MM.1S (cell line): ENCODE measurements around the gene SDK1.

ENCODE experiments used
- DNase-seq: peaks from one replicate; pipeline ENCODE4 v3.0.0-alpha.2; 2015
- H2AFZ ChIP-seq: fragments of 300-600 bp; sonication (generic); 2 replicates; pipeline ENCODE4 v1.6.0; 2016; ENCODE audit warnings: antibody characterized with exemption, low read length
- H3F3A ChIP-seq: fragments of 300-600 bp; sonication (generic); 2 replicates; pipeline ENCODE4 v1.6.1; 2016; ENCODE audit warnings: mild to moderate bottlenecking, antibody characterized with exemption, low read length, moderate library complexity, mixed read lengths; ENCODE audit not compliant: insufficient read depth
- H3K27ac ChIP-seq: fragments of 300-600 bp; sonication (generic); 2 replicates; pipeline ENCODE4 v1.5.1; 2016; ENCODE audit warnings: mild to moderate bottlenecking, low read length
- H3K27me3 ChIP-seq: fragments of 300-600 bp; sonication (generic); replicated peaks from 2 replicates; pipeline ENCODE4 v1.6.0; 2016; ENCODE audit warnings: low read length; ENCODE audit not compliant: insufficient read depth
- H3K36me3 ChIP-seq: fragments of 300-600 bp; sonication (generic); replicated peaks from 2 replicates; pipeline ENCODE4 v1.6.1; 2016; ENCODE audit warnings: mild to moderate bottlenecking, low read length, mixed read lengths; ENCODE audit not compliant: insufficient read depth
- H3K4me1 ChIP-seq: fragments of 300-600 bp; sonication (generic); 2 replicates; pipeline ENCODE4 v1.6.1; 2016; ENCODE audit warnings: low read length, mixed read lengths
- H3K4me2 ChIP-seq: fragments of 300-600 bp; sonication (generic); 2 replicates; pipeline ENCODE4 v1.6.0; 2016; ENCODE audit warnings: low read depth, low read length
- H3K4me3 ChIP-seq: fragments of 300-600 bp; sonication (generic); 2 replicates; pipeline ENCODE4 v1.5.1; 2016; ENCODE audit warnings: low read length, mixed read lengths
- H3K79me2 ChIP-seq: fragments of 300-600 bp; sonication (generic); 2 replicates; pipeline ENCODE4 v1.6.1; 2016; ENCODE audit warnings: mixed run types, low read length, mixed read lengths
- H3K9ac ChIP-seq: fragments of 300-600 bp; sonication (generic); 2 replicates; pipeline ENCODE4 v1.6.1; 2016; ENCODE audit warnings: low read length, mixed read lengths
- H3K9me2 ChIP-seq: fragments of 300-600 bp; sonication (generic); replicated peaks from 2 replicates; pipeline ENCODE4 v1.6.1; 2016; ENCODE audit warnings: mild to moderate bottlenecking, low read length, mixed read lengths; ENCODE audit not compliant: insufficient read depth
- H3K9me3 ChIP-seq: fragments of 300-600 bp; sonication (generic); replicated peaks from 2 replicates; pipeline ENCODE4 v1.6.1; 2016; ENCODE audit warnings: mild to moderate bottlenecking, low read length, mixed read lengths; ENCODE audit not compliant: insufficient read depth
- H4K20me1 ChIP-seq: fragments of 300-600 bp; sonication (generic); 2 replicates; pipeline ENCODE4 v1.6.1; 2016; ENCODE audit warnings: mild to moderate bottlenecking, low read length, moderate library complexity, mixed read lengths; ENCODE audit not compliant: insufficient read depth
- EZH2 ChIP-seq: fragments of 300-600 bp; sonication (generic); optimal IDR thresholded peaks from 2 replicates; pipeline ENCODE3; 2017; ENCODE audit warnings: low read depth, mild to moderate bottlenecking, antibody characterized with exemption, low read length, mixed read lengths
- EZH2phosphoT487 ChIP-seq: fragments of 300-600 bp; sonication (generic); IDR thresholded peaks from 2 replicates; pipeline ENCODE4 v1.6.1; 2018; ENCODE audit warnings: antibody characterized with exemption, low read length
- TF ChIP-seq, protein P1 (sequence below): fragments of 300-600 bp; sonication (generic); IDR thresholded peaks from 2 replicates; pipeline ENCODE4 v1.5.1; 2016; ENCODE audit warnings: antibody characterized with exemption, low read length, mixed read lengths

Gene SDK1

DNA sequence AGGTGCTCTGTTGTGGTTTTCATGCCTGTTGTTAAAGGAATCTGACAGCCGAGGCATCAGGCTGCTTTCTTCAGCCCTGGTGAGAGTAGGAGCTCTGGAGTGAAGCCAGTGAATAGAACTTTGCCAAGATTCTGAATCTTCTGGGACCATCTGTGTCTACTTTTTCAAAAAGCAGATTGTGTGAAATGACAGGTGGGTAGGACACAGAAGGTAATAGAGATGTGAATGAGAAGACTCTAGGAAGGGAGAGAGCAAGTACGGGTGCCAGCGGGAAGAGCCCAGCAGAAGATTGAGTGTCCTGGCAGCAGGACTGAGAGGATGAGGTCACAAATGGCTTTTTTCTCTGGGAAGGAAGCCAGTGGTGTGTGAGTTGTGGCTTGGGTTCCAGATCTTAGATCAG, 429.2 kb downstream of the SDK1 start:
- H3K4me3 ChIP-seq, result no peak overlapping the region
- no peak for TF ChIP-seq EZH2phosphoT487
- TF ChIP-seq EZH2, result no peak
- TF ChIP-seq, protein P1, sequence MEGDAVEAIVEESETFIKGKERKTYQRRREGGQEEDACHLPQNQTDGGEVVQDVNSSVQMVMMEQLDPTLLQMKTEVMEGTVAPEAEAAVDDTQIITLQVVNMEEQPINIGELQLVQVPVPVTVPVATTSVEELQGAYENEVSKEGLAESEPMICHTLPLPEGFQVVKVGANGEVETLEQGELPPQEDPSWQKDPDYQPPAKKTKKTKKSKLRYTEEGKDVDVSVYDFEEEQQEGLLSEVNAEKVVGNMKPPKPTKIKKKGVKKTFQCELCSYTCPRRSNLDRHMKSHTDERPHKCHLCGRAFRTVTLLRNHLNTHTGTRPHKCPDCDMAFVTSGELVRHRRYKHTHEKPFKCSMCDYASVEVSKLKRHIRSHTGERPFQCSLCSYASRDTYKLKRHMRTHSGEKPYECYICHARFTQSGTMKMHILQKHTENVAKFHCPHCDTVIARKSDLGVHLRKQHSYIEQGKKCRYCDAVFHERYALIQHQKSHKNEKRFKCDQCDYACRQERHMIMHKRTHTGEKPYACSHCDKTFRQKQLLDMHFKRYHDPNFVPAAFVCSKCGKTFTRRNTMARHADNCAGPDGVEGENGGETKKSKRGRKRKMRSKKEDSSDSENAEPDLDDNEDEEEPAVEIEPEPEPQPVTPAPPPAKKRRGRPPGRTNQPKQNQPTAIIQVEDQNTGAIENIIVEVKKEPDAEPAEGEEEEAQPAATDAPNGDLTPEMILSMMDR, result no peak
- H2AFZ ChIP-seq, result no peak overlapping the region
- no peaks in the 10 kb centered on the region for H3K9me2 ChIP-seq
- H3K27ac ChIP-seq, result no peak overlapping the region
- no peak overlapping the region for H3K9ac ChIP-seq
- no peaks in the 10 kb centered on the region for H3K4me1 ChIP-seq
- H3F3A ChIP-seq, result no peaks in the 10 kb centered on the region
- H3K9me3 ChIP-seq, result no peaks in the 10 kb centered on the region
- H4K20me1 ChIP-seq, result no peaks in the 10 kb centered on the region
- no peaks in the 10 kb centered on the region for H3K27me3 ChIP-seq
- H3K36me3 ChIP-seq, result no peaks in the 10 kb centered on the region
- H3K79me2 ChIP-seq, result no peaks in the 10 kb centered on the region
- no peak overlapping the region for H3K4me2 ChIP-seq
- DNase-seq, result no peak

DNA sequence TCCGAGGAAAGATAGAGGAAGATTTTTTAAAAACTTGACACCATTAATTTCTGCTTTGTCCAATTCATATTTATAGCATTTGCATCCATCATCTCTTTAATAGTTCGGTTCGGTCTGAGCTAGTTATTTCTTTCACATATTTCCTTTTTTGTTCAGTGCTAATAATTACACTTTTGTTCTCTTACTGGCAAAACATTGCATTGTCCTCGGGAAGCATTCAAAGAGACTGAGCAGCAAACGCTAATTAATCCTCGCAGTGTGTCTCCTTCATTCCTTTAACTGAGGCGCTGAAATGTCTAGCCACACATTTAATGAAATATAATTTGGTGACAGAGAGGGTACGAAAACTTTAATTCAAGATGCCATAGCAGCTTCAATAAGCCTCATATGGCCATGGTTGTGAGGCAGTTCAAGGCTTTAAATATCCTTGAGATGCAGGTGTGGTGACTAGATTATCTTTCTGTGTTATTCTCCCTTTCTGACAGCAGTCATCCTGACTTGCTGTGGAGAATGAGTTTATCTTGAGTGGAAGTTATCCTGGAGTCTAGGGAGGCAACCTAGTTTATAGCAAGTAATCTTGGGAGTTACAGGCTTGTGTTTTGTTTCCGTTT, 431.4 kb downstream of the SDK1 start:
- Histone ChIP-seq H3K36me3 (no peaks in the 10 kb centered on the region), H3K27ac (no peak overlapping the region), H3K9me2 (no peaks in the 10 kb centered on the region), H3K4me3 (no peak overlapping the region), H3K27me3 (no peaks in the 10 kb centered on the region), H3K4me2 (no peak overlapping the region), H3K9me3 (no peaks in the 10 kb centered on the region), H3K4me1 (no peaks in the 10 kb centered on the region), H4K20me1 (no peaks in the 10 kb centered on the region), H3F3A (no peaks in the 10 kb centered on the region), H3K79me2 (no peaks in the 10 kb centered on the region), H3K9ac (no peak overlapping the region), H2AFZ (no peak overlapping the region)
- TF ChIP-seq EZH2phosphoT487, result no peak
- TF ChIP-seq, protein P1, result no peak
- TF ChIP-seq EZH2, result no peak
- no peak for DNase-seq

DNA sequence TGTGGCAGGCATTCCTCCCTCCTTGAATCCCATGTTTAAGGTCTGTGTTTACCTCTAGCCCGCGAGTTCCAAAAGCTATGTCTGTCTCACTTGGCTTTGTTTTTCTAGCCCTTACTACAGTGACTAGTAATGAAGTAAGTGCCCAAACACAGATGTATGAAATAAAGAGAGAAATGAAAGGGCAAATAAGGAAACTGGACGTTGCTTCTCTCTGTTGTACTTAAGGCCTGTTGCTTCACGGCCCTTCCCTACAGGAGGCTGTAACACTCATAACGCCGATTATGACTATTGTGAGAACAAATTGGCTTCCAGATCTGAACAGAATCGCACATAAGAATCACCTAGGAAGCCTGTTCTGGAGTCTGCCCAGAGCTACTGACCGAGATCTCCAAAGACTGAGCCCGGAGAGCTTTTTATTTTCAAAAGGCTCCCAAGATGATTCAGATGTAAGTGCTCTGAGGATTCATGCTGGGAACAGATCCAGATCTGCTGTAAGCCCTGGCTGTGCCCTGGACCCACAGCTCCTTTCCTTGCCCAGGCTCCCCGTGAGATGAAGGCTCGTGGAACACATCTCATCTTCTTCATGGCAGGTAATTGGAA, 432.6 kb downstream of the SDK1 start:
- H3K27me3 ChIP-seq, result no peaks in the 10 kb centered on the region
- H3K4me3 ChIP-seq, result no peak overlapping the region
- no peaks in the 10 kb centered on the region for H3K79me2 ChIP-seq
- H2AFZ ChIP-seq, result no peak overlapping the region
- TF ChIP-seq, protein P1, result no peak
- TF ChIP-seq EZH2, result no peak
- TF ChIP-seq EZH2phosphoT487, result no peak
- H3K27ac ChIP-seq, result no peak overlapping the region
- DNase-seq, result no peak
- no peaks in the 10 kb centered on the region for H3F3A ChIP-seq
- H3K36me3 ChIP-seq, result no peaks in the 10 kb centered on the region
- no peaks in the 10 kb centered on the region for H4K20me1 ChIP-seq
- H3K4me2 ChIP-seq, result no peak overlapping the region
- no peaks in the 10 kb centered on the region; the same call in 1 of the 2 replicates for H3K9me3 ChIP-seq
- no peaks in the 10 kb centered on the region for H3K9me2 ChIP-seq
- no peaks in the 10 kb centered on the region for H3K4me1 ChIP-seq
- H3K9ac ChIP-seq, result no peak overlapping the region
